CD4-positive, CD25-positive, alpha-beta regulatory T cell (primary cell): ENCODE results near the gene FKBP1B. TPM values are rescaled to one million over a fixed set of nuclear protein-coding genes. Genes with fewer than 3 reads are reported as not detected.

ENCODE experiments used
- ATAC-seq, 2 donors: fragments of 150-1000 bp; cut with Tn5 transposase; one replicate each; pipeline ENCODE4 v1.10.0; 2021; ENCODE audit warnings: low read depth in 2 of 2, moderate number of reproducible peaks in 2 of 2, moderate library complexity in 1 of 2
- DNase-seq, 3 donors: peaks; one replicate each; pipeline versions ENCODE4 v3.0.0 to v3.0.0-alpha.2; 2012 to 2022; ENCODE audit warnings: mixed read lengths in 1 of 3
- H3K27ac ChIP-seq: one replicate; pipeline ENCODE4 v1.7.0; 2013; ENCODE audit warnings: mild to moderate bottlenecking, low read length; ENCODE audit not compliant: insufficient read depth, poor library complexity, severe bottlenecking
- H3K27me3 ChIP-seq: one replicate; pipeline ENCODE4 v1.7.0; 2013; ENCODE audit warnings: low read length; ENCODE audit not compliant: control insufficient read depth, insufficient read depth
- H3K36me3 ChIP-seq: one replicate; pipeline ENCODE4 v1.7.0; 2013; ENCODE audit warnings: mild to moderate bottlenecking, low read length, moderate library complexity; ENCODE audit not compliant: control insufficient read depth, insufficient read depth
- H3K4me1 ChIP-seq: 2 replicates; pipeline ENCODE4 v1.7.0; 2013; ENCODE audit warnings: mild to moderate bottlenecking, low read length; ENCODE audit not compliant: insufficient read depth, control insufficient read depth, poor library complexity, severe bottlenecking
- H3K4me3 ChIP-seq: one replicate; pipeline ENCODE4 v1.7.0; 2013; ENCODE audit warnings: low read depth, mild to moderate bottlenecking, low read length, moderate library complexity
- H3K9me3 ChIP-seq, 2 experiments: 1 replicate in 1 of 2; 2 replicates in 1 of 2; pipeline ENCODE4 v1.7.0; 2013; ENCODE audit warnings: low read length in 2 of 2, mild to moderate bottlenecking in 1 of 2, moderate library complexity in 1 of 2; ENCODE audit not compliant: control insufficient read depth in 2 of 2
- H3K27ac Mint-ChIP-seq, 3 donors: one replicate each; pipeline ENCODE4 v1.8.0; 2020 to 2022; ENCODE audit warnings: mild to moderate bottlenecking in 3 of 3, mixed read lengths in 3 of 3, moderate library complexity in 2 of 3
- H3K27me3 Mint-ChIP-seq: one replicate; pipeline ENCODE4 v1.8.0; 2022; ENCODE audit warnings: mild to moderate bottlenecking, mixed read lengths
- H3K36me3 Mint-ChIP-seq: one replicate; pipeline ENCODE4 v1.8.0; 2020; ENCODE audit warnings: mixed read lengths
- H3K4me1 Mint-ChIP-seq, 4 donors: one replicate each; pipeline ENCODE4 v1.8.0; 2020 to 2022; ENCODE audit warnings: mixed read lengths in 4 of 4, mild to moderate bottlenecking in 1 of 4
- H3K4me3 Mint-ChIP-seq, 4 donors: one replicate each; pipeline ENCODE4 v1.8.0; 2020 to 2022; ENCODE audit warnings: mild to moderate bottlenecking in 4 of 4, mixed read lengths in 4 of 4, moderate library complexity in 3 of 4
- H3K9me3 Mint-ChIP-seq, 7 donors: one replicate each; pipeline ENCODE4 v1.8.0; 2020 to 2022; ENCODE audit warnings: mixed read lengths in 7 of 7, mild to moderate bottlenecking in 3 of 7, moderate library complexity in 2 of 7
- polyA plus RNA-seq, 4 donors: library from polyadenylated mRNA; unstranded; fragments of 300-500 nt; fragmentation: Illumina TruSeq; gene quantifications; one replicate each; pipeline ENCODE4 v1.2.3, GENCODE V29; 2021
- total RNA-seq: library from RNA; stranded (reverse); gene quantifications from one replicate; pipeline ENCODE4 v1.2.3, GENCODE V29; 2022

The FKBP1B gene
- total and polyA plus RNA-seq, 5 donors from 2014 or later = 1.1 to 3.0 (median 1.2) TPM

DNA sequence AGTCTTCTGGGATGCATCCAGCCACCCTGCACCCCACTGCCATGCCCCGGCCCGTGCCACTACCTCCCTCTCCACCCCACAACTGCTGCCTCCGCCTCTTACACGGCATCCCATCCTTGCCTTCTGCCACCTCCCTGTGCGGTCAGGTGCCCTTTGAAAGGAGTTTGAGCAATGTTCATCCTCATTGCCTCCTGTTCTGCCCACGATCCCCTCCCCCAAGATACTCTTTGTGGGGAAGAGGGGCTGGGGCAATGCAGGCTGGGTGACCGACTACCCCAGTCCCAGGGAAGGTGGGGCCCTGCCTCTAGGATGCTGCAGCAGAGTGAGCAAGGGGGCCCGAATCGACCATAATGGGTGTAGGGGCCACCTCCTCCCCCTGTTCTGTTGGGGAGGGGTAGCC is 31.3 kb upstream of the FKBP1B start:
- Mint-ChIP-seq H3K4me1 (peaks cover 0 to 4% (median 1%) of the 10 kb centered on the region in 4 donors), H3K9me3 (no peaks in the 10 kb centered on the region), H3K4me3 (no peak overlapping the region), H3K36me3 (peaks cover 16% of the 10 kb centered on the region), H3K27ac (no peak overlapping the region), H3K27me3 (peaks cover under 1% of the 10 kb centered on the region)
- H3K4me3 ChIP-seq = no peak overlapping the region
- no peak overlapping the region for H3K27ac ChIP-seq
- H3K36me3 ChIP-seq = peaks cover 4% of the 10 kb centered on the region
- H3K9me3 ChIP-seq = no peaks in the 10 kb centered on the region
- no peaks in the 10 kb centered on the region for H3K4me1 ChIP-seq
- no peak for DNase-seq
- H3K27me3 ChIP-seq = no peaks in the 10 kb centered on the region
- no peak for ATAC-seq

DNA sequence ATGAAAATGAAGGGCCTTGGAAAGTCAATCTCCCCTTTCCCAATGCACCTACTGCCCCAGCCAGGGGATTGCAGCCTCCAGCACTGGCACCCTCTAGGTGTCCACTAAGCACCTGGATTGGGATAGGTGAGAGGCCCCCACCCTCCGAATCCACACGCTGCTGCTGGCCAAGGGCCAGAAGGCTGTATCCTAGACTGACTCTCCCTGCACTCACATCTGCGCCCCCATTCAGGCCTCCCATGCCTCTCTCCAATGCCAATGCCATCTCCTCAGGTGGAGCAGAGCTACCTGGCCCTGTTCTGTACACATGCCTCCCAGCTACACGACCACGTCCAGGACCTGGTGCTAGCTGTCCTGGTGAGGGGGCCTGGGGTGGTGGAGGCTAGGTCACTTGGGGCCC is 29.8 kb upstream of the FKBP1B start:
- Histone ChIP-seq H3K9me3 (no peaks in the 10 kb centered on the region), H3K4me3 (no peak overlapping the region), H3K27ac (no peak overlapping the region), H3K27me3 (no peaks in the 10 kb centered on the region), H3K4me1 (no peaks in the 10 kb centered on the region), H3K36me3 (peaks cover 8% of the 10 kb centered on the region)
- H3K4me3 Mint-ChIP-seq = no peak overlapping the region
- no peak overlapping the region for H3K27ac Mint-ChIP-seq
- peaks cover 18% of the 10 kb centered on the region for H3K36me3 Mint-ChIP-seq
- DNase-seq (no peak), ATAC-seq (no peak)
- no peaks in the 10 kb centered on the region for H3K27me3 Mint-ChIP-seq
- no peaks in the 10 kb centered on the region for H3K9me3 Mint-ChIP-seq
- peaks cover 0 to 2% (median 0%) of the 10 kb centered on the region in 4 donors for H3K4me1 Mint-ChIP-seq

DNA sequence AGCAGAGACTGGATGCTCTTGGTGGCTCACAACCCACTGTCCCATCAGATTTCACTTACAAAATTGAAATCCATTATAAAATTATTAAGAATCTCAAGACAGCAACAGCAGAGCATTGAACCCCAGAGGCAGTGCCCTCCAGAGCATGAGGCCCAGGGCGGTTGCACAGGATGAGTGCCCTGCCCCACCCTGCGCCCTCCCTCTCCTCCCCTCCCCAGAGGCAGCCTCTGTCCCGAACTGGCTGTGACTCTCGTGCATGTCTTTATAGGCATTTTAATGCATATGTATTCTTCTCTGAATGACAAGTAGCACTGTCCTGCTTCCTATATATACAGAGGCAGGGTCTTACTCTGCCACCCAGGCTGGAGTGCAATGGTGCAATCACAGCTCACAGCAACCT is 29.3 kb upstream of the FKBP1B start:
- Histone ChIP-seq H3K27ac (no peak overlapping the region), H3K4me1 (no peaks in the 10 kb centered on the region), H3K27me3 (no peaks in the 10 kb centered on the region), H3K4me3 (no peak overlapping the region), H3K9me3 (no peaks in the 10 kb centered on the region), H3K36me3 (peaks cover 8% of the 10 kb centered on the region)
- H3K36me3 Mint-ChIP-seq = peaks cover 21% of the 10 kb centered on the region
- DNase-seq (no peak), ATAC-seq (no peak)
- H3K27me3 Mint-ChIP-seq = no peaks in the 10 kb centered on the region
- H3K4me3 Mint-ChIP-seq = no peak overlapping the region
- no peaks in the 10 kb centered on the region for H3K9me3 Mint-ChIP-seq
- peaks cover 0 to 2% (median 0%) of the 10 kb centered on the region in 4 donors for H3K4me1 Mint-ChIP-seq
- H3K27ac Mint-ChIP-seq = no peak overlapping the region

DNA sequence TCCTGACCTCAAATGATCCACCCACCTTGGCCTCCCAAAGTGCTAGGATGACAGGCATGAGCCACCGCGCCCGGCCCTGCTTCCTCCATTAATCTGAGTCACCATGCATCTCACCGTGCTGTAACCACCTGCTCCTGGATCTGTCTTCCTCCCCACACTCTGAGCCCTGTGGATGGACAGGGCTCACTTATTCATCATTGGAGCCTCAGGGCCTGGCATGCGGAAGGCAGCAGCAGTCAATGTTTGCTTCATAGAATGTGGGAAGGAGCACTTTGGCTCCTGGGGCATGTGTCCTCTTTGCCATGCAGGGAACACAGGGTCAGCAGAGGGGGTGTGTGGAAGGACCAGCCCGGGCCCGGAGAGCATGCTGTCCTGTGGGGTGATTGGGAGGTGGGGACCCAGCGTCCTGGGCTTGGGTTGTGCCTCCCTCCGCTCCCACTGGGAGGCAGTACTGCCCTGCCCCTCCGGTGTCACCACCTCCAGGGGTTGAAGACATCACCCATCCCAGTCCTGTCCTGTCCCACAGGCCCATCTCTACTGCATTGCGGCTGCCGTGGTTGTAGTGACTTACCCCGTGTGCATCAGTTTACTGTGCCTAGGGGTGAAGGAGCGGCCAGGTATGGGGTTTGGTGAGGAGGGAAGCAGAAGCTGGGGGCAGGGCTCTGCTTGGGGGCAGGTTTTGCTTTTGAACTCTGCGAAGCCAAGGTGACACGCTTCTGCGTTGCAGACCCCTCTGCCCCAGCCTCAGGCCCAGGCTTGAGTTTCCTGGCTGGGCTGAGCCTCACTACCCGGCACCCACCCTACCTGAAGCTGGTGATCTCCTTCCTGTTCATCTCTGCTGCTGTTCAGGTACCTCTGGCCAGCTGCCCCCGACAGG is 28.2 kb upstream of the FKBP1B start:
- Mint-ChIP-seq H3K4me3 (no peak overlapping the region), H3K9me3 (no peaks in the 10 kb centered on the region), H3K4me1 (peaks cover 0 to 4% (median 0%) of the 10 kb centered on the region in 4 donors), H3K36me3 (peaks cover 24% of the 10 kb centered on the region), H3K27ac (no peak overlapping the region), H3K27me3 (no peaks in the 10 kb centered on the region)
- Histone ChIP-seq H3K4me1 (no peaks in the 10 kb centered on the region), H3K27ac (no peak overlapping the region), H3K4me3 (no peak overlapping the region), H3K27me3 (no peaks in the 10 kb centered on the region), H3K36me3 (peaks cover 12% of the 10 kb centered on the region), H3K9me3 (no peaks in the 10 kb centered on the region)
- peak in 1 of 3 donors; percentile 8 for DNase-seq
- no peak for ATAC-seq

DNA sequence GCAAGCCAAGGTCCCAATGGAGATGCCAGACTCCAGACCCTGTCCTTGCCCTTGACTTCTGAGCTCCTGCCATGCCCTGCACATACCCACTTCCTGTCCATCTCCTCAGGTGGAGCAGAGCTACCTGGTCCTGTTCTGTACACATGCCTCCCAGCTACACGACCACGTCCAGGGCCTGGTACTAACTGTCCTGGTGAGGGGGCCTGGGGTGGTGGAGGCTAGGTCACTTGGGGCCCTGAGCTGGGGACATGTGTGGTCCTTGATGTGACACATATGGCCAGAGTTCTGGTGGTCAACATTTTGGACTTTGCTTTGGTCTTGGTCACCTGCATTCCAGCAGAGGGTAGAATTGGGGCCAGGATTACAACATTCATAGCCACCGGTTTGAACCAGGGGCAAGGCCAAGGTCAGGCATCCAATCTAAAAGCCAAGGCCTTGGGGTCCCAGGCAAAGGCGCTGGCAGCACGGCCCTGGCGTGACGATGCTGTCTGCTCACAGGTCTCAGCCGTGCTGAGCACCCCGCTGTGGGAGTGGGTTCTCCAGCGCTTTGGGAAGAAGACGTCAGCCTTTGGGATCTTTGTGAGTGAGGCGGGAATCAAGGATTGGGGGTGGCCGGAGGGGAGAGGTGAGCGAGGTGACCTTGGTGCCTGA is 27.1 kb upstream of the FKBP1B start:
- Histone ChIP-seq H3K4me1 (no peaks in the 10 kb centered on the region), H3K36me3 (peaks cover 17% of the 10 kb centered on the region), H3K9me3 (no peaks in the 10 kb centered on the region), H3K27ac (no peak overlapping the region), H3K27me3 (no peaks in the 10 kb centered on the region), H3K4me3 (no peak overlapping the region)
- no peaks in the 10 kb centered on the region for H3K27me3 Mint-ChIP-seq
- H3K9me3 Mint-ChIP-seq = no peaks in the 10 kb centered on the region
- H3K4me1 Mint-ChIP-seq = peaks cover 0 to 8% (median 0%) of the 10 kb centered on the region in 4 donors
- no peak for ATAC-seq
- H3K4me3 Mint-ChIP-seq = no peak overlapping the region
- no peak for DNase-seq
- peaks cover 30% of the 10 kb centered on the region for H3K36me3 Mint-ChIP-seq
- H3K27ac Mint-ChIP-seq = no peak overlapping the region

DNA sequence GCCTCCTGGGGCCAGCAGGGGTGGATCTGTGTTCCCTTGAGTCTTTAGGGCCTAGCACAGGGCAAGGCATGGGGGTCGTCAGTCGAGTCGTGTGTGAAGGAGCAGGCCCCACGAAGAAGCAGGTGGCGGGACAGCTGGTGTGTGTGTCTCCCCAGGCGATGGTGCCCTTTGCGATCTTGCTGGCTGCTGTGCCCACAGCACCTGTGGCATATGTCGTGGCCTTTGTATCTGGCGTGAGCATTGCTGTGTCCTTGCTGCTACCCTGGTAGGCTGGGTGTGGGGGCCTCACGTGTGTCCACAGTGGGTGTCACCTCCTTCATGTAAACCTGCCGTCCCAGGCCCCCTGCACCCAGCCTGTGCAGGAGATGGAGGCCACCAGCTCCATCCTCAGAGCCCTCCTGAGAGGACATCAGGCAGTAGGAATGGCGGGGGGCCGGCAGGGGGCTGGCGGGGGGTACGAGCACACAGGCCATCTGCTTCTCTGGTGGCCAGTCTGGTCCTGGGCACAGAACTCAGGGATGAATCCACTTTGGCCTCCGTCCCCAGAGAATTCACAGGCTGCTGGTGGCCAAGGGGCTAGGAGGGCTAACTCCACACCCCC is 26.5 kb upstream of the FKBP1B start:
- peaks cover 31% of the 10 kb centered on the region for H3K36me3 Mint-ChIP-seq
- no peaks in the 10 kb centered on the region for H3K9me3 Mint-ChIP-seq
- DNase-seq (no peak), ATAC-seq (no peak)
- Histone ChIP-seq H3K27ac (no peak overlapping the region), H3K4me3 (no peak overlapping the region), H3K9me3 (no peaks in the 10 kb centered on the region), H3K36me3 (peaks cover 17% of the 10 kb centered on the region), H3K27me3 (no peaks in the 10 kb centered on the region), H3K4me1 (no peaks in the 10 kb centered on the region)
- H3K4me3 Mint-ChIP-seq = no peak overlapping the region
- no peaks in the 10 kb centered on the region for H3K27me3 Mint-ChIP-seq
- peaks cover 0 to 8% (median 0%) of the 10 kb centered on the region in 4 donors for H3K4me1 Mint-ChIP-seq
- H3K27ac Mint-ChIP-seq = no peak overlapping the region

DNA sequence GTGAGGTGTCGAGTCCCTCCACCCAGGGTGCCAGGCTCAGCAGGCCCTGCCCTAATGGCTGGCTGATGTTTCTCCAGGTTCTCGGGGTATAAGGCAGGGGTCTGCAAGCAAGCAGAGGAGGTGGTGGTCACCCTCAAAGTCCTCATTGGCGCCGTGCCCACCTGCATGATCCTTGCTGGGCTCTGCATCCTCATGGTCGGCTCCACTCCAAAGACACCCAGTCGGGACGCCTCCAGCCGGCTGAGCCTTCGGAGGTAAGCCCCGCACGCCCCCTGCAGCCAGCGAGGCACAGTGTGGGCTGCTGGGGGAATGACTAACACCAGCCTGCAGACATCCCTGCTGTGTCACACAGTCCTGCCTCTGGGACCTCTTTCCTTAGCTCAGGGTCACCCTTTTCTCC is 25.5 kb upstream of the FKBP1B start:
- Mint-ChIP-seq H3K9me3 (no peaks in the 10 kb centered on the region), H3K4me1 (peaks cover 0 to 13% (median 2%) of the 10 kb centered on the region in 4 donors), H3K27me3 (no peaks in the 10 kb centered on the region), H3K4me3 (no peak overlapping the region), H3K36me3 (peaks cover 37% of the 10 kb centered on the region), H3K27ac (peak overlapping the region in 1 of 3 donors; percentile 66)
- ATAC-seq = no peak
- no peak overlapping the region for H3K4me3 ChIP-seq
- no peaks in the 10 kb centered on the region for H3K27me3 ChIP-seq
- H3K4me1 ChIP-seq = no peaks in the 10 kb centered on the region
- no peaks in the 10 kb centered on the region for H3K9me3 ChIP-seq
- no peak overlapping the region for H3K27ac ChIP-seq
- H3K36me3 ChIP-seq = peaks cover 18% of the 10 kb centered on the region
- no peak for DNase-seq
